Measurements from ENCODE around the gene DNASE1L2.

DNASE1L2 gene

DNA sequence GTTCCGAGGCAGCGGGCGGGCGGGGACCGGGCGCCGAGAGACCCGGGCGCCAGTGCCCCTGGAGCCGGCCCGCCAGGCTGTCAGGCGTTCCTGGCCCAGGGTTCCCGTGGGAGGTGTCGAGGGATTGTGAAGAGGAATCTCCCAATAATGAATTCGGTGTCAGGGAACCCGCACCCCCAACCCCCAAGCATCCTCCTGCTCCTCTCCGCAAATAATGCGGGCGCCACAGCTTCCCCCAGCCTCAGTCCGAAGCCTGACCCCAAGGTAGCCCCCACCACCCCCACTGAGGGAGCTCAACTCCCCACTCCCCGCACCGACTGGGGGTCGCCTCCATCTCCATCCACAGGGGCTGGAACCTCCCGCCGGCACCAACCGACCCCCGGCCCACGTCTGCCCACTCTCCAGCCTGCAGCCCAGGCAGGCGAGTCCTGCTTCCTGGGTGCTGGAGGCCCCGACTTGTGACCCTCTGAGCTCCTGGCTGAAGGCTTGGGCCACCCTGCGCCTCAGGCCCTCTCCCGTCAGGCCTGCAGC lies 39.2 kb upstream of the DNASE1L2 start:
- TF ChIP-seq GATA2 (IDR thresholded peaks at IDR 0.05; ENCODE audit: low read depth, low read length) (no peak), GATA3 (IDR thresholded peaks at IDR 0.05; ENCODE audit: low read depth, low read length) (no peak)

DNA sequence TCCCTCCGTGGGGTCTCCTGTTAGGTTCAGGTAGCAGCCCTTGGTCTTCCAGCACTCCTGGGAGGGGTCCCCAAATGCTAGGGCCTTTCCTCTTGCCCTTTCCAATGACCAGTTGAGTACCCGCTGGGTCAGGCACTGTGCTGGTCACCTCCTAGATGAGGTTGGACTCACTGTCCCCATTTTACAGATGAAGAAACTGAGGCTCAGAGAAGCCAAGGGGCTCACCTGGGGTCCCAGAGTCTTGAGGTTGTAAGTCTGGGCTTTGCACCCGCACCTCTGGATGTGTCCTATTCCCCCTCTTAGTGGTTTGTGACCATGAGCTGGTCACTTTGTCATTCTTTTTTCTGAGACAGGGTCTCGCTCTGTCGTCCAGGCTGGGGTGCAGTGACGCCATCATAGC lies 38.5 kb upstream of the DNASE1L2 start:
- TF ChIP-seq GATA3 (IDR thresholded peaks at IDR 0.05; ENCODE audit: low read depth, low read length) = no peak

DNA sequence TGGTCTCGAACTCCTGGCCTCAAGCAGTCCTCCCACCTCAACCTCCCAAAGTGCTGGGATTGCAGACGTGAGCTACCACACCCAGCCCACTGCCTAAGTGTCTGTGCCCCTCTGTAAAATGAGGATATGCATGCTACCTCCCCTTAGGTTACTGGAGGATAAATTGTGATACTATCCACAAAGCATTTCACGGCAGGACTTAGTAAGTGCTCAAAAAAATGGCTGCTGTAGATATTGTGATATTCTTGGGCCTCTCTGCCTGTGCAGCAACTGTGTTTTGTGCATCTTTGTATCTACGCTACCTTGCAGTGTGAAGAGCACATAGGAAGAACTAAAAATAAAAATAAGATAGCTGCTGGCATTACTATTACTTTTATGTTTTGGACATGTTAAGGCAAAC lies 38.0 kb upstream of the DNASE1L2 start:
- TF ChIP-seq GATA2 (IDR thresholded peaks at IDR 0.05; ENCODE audit: low read depth, low read length) (no peak), GATA3 (IDR thresholded peaks at IDR 0.05; ENCODE audit: low read depth, low read length) (no peak)

DNA sequence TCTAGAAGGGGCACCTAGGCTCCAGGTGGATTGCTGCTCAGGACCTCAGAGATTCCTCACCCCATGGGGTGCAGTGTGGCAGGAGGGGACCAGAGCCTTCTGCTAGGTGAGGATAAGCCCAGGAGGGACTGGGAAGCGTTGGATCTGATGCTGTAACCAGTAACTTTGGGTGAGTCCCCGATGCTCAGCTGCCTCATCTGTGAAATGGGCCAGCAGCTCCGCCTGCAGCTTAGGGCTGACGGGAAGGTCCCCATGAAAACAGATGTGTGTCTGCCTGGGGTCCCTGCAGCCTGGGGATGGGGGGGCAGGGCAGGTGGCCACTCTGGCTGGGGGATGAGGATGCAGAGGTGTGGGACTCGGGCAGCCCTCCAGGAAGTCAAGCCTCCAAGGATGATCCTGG lies 37.1 kb upstream of the DNASE1L2 start:
- TF ChIP-seq GATA3 (IDR thresholded peaks at IDR 0.05; ENCODE audit: low read depth, low read length) = no peak

DNA sequence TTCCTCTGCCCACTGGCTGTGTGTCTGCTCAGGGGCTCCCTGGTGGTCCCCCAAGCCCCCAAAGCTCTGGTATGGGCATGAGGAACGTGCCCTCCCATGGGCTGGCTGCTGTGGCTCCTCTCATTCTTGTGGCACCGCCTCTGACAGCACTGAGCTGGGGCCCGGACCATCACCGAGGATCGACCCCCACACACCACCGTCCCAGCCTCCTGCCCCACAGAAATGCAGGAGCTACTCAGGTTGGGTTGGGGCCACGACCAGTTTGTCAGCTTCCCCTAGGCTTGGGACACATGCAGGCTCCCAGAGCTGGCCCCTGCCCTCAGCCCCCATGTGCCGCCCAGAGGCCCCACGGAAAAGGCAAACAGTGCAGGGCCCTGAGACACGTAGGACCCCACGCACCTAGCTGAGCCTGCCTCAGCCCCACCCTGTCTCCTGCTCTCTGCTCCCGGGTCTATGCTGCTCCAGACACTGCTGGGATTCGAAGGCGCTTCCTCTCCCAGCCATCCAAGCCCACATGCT lies 36.6 kb upstream of the DNASE1L2 start:
- TF ChIP-seq GATA2 (IDR thresholded peaks at IDR 0.05; ENCODE audit: low read depth, low read length) (no peak), GATA3 (IDR thresholded peaks at IDR 0.05; ENCODE audit: low read depth, low read length) (no peak)

DNA sequence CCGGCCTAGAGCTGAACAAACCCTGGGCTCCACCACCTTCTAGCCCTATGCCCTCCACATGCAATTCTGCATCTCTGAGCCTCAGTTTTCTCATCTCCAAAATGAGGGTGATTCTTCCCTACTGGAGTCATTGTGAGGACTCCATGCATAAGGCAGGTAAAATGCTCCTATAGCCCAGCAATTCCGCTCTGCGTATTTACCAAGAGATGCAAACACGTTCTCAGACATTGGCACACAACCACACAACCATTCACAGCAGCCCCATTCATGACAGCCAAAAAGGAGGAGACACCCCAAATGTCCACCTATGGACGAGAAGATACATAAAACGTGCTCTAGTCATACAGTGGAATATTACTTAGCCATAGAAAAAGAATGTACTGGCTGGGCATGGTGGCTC lies 35.9 kb upstream of the DNASE1L2 start:
- no peak for TF ChIP-seq GATA3 (IDR thresholded peaks at IDR 0.05; ENCODE audit: low read depth, low read length)
- no peak for TF ChIP-seq GATA2 (IDR thresholded peaks at IDR 0.05; ENCODE audit: low read depth, low read length)

DNA sequence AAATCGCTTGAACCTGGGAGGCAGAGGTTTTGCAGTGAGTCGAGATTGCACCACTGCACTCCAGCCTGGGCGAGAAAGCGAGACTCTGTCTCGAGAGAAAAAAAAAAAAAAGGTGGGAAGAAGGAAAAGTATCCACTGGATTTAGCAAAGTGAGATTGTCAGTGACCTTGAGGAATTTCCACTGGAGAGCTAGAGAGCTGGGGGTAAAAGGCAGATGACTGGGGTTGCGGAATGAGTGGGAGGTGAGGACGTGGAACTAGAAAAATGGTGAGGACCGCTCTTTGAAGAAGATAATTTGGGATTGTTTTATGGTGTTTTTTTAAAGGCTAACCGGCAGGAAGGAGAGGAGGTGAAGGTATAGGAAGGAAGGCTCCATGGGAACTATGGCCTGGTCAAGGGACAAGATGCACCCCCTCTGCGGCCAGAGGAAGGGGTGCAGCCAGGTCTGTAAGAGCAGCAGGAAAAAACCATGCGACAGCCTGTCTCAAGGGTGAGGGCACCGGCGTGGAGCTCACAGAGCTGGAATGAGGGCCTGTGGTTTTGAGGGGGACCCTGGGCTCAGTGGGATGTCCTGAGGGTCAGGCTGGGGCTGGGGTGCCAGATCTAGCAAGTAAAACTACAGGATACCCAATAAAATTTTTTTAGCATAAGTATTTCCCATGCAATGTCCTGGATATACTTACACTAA lies 31.7 kb upstream of the DNASE1L2 start:
- TF ChIP-seq GATA2 (IDR thresholded peaks at IDR 0.05; ENCODE audit: low read depth, low read length) (no peak), GATA3 (IDR thresholded peaks at IDR 0.05; ENCODE audit: low read depth, low read length) (no peak)

DNA sequence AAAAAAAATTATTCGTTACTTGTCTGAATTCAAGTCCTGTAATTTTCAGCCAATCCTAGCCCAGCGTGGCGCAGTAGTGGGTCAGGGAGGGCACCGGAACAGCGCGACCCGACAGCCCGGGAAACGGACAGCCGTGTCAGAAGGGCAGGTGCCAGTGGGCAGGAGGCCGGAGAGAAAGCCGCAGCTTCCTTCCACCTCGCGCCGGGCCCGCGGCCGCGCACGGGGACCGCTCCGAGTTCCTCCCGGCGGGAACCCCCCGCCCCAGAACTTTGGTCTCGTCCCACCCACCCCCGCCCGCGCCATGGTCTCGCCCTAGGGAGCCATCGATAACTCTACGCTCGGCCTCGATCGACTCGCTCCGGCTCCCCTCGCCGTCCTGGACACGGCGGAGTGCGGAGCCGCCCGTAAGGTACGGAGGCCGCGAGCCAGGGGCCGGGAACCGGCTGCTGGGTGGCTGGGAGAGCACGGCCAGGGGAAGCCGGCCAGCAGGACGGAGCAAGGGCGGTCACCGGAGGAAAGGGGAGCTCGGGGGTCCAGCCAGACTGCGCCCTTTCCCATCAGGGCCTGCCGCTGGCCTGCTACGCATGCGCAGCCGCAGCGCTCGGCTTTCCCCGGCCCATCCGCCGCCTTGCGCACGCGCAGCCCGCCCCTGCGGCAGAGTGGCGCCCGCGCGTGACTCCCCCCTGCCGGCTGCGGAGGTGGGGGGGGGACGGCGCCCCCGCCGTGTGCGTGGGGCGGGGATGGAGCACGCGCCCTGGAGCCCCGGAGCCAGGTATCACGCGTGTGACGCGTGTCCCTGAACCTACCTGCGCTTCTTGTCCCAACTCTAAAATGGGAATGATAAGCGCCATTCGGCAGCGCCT lies 30.9 kb upstream of the DNASE1L2 start, which contains the start of gene MLST8:
MLST8 (plus strand) TSS at position 351 of the 863 bp plus-strand sequence. CDS start 632 bp downstream, outside the sequence.
- TF ChIP-seq GATA3 (IDR thresholded peaks at IDR 0.05; ENCODE audit: low read depth, low read length) (no peak), GATA2 (IDR thresholded peaks at IDR 0.05; ENCODE audit: low read depth, low read length) (no peak; the same call in 1 of the 2 replicates)

DNA sequence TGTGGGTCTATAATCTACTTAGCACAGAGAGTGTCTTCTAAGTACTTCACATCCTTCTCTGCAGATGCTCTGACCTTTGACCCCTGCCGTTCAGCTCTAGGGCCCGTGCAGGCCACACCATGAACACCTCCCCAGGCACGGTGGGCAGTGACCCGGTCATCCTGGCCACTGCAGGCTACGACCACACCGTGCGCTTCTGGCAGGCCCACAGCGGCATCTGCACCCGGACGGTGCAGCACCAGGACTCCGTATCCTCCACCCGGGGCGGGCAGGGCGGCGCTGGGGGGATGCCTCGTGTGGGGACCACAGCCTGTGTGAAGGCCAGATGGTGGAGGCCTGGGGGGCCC lies 30.3 kb upstream of the DNASE1L2 start:
- TF ChIP-seq GATA3 (IDR thresholded peaks at IDR 0.05; ENCODE audit: low read depth, low read length) (no peak), GATA2 (IDR thresholded peaks at IDR 0.05; ENCODE audit: low read depth, low read length) (no peak)

DNA sequence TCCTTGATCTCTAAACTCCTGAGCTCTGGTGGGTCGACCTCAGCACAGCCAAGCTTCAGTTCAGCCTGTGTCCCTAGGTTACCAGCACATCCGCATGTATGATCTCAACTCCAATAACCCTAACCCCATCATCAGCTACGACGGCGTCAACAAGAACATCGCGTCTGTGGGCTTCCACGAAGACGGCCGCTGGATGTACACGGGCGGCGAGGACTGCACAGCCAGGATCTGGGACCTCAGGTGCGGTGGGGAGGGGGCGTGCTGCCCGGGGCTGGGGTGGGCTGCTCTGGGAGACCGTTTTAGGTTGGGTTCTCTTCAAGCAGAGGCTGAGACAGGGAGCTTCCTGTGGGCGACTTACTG lies 29.8 kb upstream of the DNASE1L2 start:
- no peak for TF ChIP-seq GATA3 (IDR thresholded peaks at IDR 0.05; ENCODE audit: low read depth, low read length)
- no peak for TF ChIP-seq GATA2 (IDR thresholded peaks at IDR 0.05; ENCODE audit: low read depth, low read length)

DNA sequence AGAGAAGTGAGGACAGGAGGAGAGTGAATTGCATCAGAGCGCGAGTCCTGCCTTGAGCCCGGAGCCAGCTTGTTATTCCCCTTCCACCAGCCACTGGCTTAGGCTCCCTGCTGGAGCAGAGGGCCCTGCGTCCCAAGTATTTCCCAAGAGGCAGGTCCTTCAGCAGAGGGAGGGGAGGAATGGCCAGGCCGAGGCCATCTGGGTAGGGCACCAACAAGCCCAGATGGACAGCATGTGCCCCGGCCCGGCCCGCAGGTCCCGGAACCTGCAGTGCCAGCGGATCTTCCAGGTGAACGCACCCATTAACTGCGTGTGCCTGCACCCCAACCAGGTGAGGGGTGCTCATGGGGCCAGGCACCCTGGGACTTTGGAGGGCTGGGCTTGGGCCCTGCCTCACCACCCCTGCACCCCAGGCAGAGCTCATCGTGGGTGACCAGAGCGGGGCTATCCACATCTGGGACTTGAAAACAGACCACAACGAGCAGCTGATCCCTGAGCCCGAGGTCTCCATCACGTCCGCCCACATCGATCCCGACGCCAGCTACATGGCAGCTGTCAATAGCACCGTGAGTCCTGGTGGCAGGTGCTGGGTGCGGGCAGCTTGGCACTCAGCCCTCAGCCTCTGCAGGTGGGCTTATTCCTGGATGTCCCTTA lies 29.3 kb upstream of the DNASE1L2 start:
- TF ChIP-seq GATA2 (IDR thresholded peaks at IDR 0.05; ENCODE audit: low read depth, low read length) (no peak), GATA3 (IDR thresholded peaks at IDR 0.05; ENCODE audit: low read depth, low read length) (no peak)

DNA sequence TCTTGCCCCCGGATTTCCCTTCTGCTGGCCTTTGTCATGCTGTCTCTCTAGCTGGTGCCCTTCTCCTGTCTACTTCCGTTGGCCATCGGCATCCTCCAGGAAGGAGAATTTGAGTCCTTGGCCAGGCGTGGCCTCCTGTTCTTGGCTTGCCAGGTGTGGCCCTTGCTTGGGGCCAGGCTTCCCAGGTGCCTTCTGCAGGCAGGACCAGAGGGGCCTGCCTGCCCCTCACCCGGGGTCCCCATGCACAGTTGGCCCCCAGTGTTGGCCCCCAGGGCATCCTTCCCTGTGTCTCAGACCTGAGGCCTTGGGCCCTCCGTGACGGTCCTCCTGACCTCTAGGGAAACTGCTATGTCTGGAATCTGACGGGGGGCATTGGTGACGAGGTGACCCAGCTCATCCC lies 28.4 kb upstream of the DNASE1L2 start:
- TF ChIP-seq GATA3 (IDR thresholded peaks at IDR 0.05; ENCODE audit: low read depth, low read length) = no peak
- no peak for TF ChIP-seq GATA2 (IDR thresholded peaks at IDR 0.05; ENCODE audit: low read depth, low read length)

DNA sequence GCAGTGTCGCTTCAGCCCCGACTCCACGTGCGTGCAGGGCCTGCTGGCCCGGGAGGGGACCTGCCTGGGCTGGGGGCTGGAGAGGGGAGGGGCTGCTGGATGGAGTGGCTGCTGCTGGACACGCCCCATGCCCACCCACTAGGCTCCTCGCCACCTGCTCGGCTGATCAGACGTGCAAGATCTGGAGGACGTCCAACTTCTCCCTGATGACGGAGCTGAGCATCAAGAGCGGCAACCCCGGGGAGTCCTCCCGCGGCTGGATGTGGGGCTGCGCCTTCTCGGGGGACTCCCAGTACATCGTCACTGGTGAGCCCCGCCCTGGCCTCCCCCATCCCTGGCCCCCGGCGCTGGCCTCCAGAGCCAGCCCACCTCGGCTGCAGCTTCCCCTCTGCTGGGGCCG lies 27.9 kb upstream of the DNASE1L2 start:
- TF ChIP-seq GATA3 (IDR thresholded peaks at IDR 0.05; ENCODE audit: low read depth, low read length) (no peak), GATA2 (IDR thresholded peaks at IDR 0.05; ENCODE audit: low read depth, low read length) (no peak)

DNA sequence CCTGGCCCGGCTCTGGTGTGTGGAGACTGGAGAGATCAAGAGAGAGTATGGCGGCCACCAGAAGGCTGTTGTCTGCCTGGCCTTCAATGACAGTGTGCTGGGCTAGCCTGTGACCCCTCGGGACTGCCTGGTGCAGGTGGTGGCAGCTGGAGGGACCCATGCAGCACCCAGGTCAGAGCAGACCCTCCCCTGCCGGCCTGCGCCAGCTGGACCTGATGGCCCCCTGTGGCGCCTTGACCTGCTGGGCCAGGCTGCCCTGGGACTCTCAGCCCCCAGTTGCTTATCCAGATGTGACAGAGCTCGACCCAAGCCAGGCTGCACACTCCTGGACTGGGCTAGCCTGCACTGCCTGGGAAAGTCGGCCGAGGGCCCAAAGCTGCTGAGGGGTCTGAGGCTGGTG lies 27.5 kb upstream of the DNASE1L2 start:
- TF ChIP-seq GATA3 (IDR thresholded peaks at IDR 0.05; ENCODE audit: low read depth, low read length) (no peak), GATA2 (IDR thresholded peaks at IDR 0.05; ENCODE audit: low read depth, low read length) (no peak)

Data from SH-SY5Y (cell line).